NCI-H1105 (cell line): Measurements from ENCODE around the gene RAB34.
"Not testable (repeated sequence)": the region's sequence is repeated elsewhere in the genome, so short reads cannot be mapped to it uniquely, and the experiment has no call there.

Source experiments
- DNase-seq: peaks from one replicate; lab custom pipeline; 2025; lab: John Stamatoyannopoulos, UW

Gene RAB34

DNA sequence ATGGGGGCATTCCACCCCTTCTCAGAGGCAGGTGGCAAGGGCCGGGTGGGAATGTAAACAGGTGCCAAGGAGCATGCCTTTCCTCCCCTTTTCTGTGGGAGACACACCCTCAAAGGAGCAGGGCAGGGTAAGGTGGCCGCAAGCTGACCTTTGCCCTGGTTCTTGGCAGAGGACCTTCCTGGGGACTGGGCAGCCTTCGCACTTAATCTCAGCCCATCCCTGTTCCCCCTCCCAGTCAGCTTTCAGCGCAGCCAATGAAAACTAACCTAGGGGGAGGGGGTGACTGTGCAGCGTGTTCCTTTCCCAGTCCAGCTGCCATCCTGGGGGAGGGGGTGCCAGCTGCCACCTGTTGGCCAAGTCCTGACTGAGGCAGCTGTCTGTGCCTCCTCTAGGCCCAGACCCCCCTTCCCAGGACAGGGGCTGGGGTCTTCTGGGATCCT, 29.0 kb upstream of the RAB34 start:
- no peak for DNase-seq

DNA sequence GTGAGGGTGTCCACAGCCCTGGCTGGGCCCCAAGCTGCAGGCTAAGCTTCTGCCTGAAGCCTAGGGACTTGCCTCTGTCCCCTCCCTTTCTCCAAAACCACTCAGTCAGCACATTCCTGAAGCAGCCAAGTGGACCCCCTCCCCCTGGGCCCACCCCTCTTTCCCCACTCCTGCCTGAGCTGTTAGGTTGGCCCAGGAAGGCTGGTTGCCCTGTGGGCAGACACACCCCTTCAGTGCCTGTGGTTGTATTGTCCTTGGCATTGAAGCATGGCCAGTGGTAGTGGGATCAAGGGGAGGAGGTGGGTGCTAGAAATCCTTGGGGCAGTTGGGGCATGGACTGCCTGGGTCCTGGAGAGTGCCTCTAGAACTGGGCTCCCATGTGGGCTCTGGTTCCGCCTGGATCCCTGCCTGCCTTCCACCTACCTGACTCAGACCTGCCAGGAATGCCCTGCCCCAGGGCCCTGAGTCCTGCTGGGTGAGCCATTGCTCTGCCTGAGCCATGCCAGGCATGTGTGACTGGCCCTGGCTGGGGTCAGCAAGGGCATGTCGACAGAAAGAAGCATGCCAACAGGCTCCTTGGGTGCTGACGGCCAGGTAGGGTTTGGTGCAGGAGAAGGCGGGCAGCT, 28.2 kb upstream of the RAB34 start:
- DNase-seq, result no peak

DNA sequence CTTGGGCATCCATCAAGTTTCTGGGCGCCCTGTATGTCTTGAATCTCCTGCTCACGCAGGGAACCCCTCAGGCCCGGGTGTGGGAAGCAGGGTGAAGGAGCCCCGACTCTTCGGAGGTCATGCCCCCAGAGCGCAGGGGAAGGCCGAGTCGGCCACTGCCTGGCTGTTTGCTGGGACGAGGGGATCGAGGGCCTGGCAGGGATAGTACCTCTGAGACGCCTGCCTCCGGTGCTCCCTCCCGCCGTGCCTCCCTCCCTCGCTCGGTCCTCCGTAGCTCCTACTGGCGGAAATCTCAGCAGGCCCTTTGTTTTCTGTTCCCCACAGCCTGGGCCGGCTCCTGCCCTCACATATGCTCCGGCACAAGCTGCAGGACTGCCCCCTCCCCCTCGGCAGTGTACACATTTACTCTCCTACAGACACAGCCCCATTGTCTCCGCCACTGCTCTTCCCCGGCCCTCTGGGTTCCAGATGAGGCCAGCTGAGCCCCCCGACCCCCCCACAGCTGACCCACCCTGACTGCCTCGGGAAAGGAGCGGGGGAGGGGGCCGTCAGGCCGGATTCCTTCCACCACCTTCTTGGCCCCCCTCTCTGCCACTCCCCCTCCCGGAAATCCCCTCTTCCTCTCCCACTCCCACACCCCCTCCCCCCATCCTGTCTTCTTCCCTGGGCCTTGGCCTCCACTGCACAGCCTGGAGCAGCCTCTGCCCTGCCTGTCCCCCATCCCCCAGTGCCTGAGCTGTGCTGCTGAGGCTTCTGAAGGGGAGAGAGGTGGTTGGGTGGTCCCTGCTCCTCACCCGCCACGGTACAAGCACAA, 27.5 kb upstream of the RAB34 start:
- DNase-seq, result peak; percentile 11

DNA sequence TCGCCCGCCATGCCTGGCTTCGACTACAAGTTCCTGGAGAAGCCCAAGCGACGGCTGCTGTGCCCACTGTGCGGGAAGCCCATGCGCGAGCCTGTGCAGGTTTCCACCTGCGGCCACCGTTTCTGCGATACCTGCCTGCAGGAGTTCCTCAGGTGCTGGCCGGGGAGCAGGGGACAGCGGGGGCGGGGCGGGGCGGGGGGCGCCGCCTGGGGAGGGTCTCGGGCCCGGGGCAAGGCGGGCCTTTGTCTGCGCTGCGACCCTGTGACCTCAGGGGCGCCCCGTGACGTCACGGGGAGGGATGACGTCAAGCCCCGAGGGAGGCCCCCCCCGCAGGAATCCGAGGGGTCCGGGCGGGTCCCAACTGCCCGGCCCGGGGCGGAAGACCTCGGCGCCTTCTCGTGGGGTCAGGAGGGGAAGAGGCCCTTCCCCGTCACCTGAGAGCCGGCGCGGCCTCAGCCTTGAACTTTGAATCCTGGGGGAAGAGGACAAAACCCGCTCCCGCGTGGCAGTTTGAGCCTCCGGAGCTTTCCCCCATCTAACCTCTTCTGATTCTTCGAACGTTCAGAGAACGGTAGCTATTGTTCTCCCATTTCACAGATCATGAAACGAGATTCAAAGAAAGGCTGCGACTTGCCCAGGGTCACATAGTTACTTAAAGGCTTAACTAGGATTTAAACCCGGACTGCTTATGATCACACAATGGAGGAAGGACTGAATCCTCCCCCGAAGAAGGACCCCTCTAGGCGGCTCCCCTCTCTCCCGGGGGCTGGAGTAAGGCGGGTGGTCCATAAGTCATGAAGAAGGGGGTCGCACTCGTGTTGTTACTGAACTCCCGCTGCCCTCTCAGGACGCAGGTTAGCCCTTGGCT, 26.7 kb upstream of the RAB34 start:
- peak; percentile 11 for DNase-seq

DNA sequence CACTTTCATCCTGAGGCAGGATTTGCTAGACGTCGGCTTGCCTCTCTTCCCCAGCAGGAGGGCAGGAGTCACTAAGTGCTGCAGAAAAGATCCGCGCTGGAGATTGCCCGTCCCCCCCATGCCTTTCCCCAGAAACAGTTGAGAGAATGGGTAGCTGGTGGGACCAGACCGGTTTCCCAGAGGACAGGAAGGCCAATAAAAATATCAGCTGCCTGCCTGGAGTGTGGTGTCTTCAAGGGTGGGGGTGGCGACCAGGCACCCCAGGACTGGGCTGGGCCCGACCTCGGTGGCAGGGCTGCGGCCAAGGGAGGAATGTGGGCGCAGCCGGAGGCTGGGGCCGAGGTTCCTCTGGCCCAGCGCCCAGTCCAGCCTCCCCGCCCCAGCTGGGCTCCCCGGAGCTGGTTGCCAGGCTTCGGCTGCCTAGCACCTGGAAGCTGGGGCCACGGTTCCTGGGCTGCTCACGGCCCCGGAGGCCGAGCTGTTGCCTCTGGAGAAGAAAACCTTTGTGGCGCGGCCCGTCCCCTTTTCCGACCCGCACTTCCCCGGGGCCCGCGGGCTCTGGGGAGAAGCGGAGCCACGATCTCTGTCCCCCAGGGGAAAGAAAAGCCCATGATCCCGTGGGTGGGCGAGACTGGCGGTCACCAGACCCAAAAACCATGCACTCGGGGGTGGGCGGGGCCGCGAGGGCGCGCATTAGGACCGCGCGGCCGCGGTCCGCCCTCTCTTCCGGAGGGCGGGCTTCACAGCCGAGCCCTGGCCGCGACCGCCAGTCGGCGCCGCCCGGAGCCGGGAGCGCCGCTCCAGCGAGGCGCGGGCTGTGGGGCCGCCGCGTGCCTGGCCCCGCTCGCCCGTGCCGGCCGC, 25.8 kb upstream of the RAB34 start, which contains the start of gene TRAF4:
Gene TRAF4, plus strand, starts transcription at position 769 of the 861 bp plus-strand sequence. CDS start 102 bp downstream, outside the sequence.
- peak; percentile 74 for DNase-seq

DNA sequence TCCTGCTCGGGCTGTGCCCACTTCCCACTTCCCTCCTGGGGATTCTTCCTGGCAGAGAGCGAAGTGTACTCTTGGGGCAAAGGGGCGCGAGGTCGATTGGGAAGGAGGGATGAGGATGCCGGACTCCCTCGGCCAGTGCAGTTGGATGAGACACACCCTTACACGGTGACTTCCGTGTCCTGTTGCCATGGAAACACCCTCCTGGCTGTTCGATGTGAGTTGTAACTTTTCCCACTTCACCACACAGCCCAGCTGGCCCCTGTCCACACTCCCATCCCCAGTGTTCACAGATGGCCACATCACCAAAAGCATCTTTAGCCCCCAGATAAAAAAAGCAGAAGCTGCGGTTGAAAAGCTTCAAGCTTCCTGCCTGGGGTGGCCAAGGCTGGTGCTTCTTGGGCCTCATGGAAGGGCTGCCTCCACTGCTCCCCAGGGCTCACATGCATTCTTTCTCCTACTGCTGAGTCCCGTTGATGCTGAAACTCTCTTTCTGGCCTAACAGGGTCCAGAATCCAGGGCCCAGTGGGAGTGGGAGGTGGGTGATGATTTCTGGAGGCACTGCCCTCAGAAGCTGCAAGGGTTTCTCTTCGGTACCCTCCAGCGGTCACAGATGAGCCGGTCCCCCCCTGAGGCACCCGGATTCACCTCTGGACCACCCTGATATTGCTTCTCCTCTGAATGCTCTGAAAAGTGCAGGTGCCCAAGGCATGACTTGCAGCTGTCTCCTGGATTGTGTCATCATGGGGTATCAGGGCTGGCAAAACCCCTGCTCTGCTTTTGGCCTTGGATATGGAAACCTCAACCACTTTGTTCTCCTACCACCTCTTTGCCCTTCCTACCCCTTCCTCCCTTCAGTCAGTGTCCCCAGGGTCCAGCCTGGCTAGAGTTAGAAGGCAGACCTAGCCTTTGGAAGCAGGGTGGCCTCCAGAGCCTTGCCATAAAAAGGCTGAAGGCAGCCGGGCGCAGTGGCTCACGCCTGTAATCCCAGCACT, 24.0 kb upstream of the RAB34 start:
- no peak for DNase-seq

DNA sequence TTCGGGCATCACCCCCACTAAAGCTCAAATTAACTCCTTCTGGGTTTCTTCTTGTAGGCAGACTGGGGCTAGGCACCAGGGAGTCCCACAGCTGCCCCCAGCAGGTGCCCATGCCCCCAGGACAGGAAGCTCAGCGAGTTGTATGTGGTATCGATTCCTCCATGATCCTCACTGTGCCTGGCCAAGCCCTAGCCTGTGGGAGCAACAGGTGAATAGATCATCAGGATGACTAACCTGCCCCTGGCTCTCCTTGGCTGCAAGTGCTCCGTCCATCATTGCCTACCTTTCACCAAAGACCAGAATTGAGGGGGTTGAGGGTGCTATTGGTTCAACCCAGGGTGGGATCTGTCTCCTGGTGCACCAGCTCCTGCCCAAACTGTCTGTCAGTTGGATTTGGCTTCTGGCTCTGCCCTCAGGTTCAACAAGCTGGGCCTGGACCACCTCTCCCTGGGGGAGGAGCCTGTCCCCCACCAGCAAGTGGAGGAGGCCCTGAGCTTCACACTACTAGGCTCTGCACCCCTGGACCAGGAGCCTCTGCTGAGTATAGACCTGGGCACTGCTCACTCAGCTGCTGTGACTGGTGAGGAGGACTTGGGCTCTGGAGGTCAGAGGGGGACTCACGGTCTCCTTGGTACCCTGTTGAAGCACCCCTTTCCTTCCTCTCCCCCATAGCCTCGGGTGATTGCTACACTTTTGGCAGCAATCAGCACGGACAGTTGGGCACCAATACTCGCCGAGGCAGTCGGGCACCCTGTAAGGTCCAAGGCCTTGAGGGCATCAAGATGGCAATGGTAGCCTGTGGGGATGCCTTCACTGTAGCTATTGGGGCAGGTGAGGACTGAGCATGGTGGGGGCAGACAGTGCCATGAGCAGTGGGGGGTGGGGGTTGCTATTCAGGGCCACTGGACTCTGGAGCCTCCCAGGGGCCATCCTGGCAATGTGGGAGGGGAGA, 23.0 kb upstream of the RAB34 start:
- DNase-seq, result no peak

DNA sequence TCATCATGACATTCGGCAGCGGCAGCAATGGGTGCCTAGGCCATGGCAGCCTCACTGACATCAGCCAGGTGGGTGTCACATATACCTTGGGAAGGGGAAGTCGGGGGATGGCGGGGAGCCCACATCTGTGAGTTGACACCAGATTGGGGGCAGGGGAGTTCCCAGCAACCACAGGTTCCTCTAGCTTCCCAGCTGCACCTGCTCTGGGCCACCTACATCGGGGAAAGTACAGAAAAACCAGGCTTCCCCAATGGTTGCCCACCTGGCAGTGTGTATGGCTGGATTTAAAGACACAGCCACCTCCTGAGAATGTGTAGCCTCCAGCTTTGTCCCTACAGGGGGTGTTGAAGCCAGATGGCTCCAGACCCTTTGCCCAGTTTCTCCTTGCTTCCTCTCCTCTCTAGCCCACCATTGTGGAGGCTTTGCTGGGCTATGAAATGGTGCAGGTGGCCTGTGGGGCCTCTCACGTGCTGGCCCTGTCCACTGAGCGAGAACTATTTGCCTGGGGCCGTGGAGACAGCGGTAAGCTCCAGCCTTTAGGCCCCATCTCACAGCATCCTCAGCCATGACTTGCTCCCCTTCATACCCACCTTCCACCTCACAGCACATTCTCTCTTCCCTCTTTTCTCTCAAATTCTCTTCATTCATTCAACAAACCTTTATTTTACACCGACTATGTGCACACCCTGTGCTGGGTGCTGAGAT, 21.2 kb upstream of the RAB34 start:
- no peak for DNase-seq

DNA sequence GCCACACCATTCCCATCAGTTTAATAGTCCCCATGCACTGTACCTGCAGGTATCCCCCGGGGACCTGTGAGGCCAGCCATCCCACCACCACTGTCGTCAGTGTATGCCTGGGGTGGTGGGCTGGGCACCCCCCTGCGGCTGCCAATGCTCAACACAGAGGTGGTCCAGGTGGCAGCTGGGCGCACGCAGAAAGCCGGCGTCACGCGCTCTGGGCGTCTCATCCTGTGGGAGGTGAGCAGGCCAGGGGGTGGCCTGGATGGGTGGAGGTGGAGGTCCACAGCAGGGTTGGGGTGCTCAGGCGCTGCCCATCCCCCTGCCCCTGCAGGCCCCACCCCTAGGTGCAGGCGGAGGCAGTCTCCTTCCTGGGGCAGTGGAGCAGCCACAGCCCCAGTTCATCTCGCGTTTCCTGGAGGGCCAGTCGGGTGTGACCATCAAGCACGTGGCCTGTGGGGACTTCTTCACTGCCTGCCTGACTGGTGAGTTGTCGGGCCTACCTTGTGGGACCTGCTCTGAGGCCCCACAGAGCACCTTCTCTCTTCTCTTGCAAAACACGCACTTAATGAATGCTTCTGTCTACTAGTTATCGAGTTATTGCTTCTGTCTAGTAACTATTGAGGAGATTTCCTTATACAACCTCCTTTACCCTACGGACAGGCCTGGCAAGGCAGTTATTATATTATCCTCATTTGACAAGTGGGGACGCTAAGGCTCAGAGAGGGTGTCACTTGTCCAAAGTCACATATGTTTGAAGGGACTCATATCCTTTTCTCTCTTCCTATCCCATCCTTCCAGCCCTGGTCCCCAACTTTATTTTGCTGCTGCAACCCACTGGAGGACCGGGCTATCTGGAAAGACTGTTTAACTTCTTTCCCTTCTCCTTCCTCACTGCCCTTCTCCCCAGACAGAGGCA, 20.4 kb upstream of the RAB34 start:
- DNase-seq, result no peak

DNA sequence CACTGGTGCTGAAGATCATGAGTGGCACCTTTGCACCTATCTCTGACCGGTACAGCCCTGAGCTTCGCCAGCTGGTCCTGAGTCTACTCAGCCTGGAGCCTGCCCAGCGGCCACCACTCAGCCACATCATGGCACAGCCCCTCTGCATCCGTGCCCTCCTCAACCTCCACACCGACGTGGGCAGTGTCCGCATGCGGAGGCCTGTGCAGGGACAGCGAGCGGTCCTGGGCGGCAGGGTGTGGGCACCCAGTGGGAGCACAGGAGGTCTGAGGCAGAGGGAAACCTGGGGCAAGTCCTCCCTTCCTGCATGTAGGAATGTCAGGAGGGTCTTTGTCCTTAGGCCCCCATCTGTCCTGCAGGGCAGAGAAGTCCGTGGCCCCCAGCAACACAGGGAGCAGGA, 19.6 kb upstream of the RAB34 start:
- no peak for DNase-seq

DNA sequence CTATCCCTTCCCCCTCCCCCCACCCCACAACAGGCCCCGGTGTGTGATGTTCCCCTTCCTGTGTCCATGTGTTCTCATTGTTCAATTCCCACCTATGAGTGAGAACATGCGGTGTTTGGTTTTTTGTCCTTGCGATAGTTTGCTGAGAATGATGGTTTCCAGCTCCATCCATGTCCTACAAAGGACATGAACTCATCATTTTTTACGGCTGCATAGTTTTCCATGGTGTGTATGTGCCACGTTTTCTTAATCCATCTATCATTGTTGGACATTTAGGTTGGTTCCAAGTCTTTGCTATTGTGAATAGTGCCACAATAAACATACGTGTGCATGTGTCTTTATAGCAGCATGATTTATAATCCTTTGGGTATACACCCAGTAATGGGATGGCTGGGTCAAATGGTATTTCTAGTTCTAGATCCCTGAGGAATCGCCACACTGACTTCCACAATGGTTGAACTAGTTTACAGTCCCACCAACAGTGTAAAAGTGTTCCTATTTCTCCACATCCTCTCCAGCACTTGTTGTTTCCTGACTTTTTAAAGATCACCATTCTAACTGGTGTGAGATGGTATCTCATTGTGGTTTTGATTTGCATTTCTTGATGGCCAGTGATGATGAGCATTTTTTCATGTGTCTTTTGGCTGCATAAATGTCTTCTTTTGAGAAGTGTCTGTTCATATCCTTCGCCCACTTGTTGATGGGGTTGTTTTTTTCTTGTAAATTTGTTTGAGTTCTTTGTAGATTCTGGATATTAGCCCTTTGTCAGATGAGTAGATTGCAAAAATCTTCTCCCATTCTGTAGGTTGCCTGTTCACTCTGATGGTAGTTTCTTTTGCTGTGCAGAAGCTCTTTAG, 18.5 kb upstream of the RAB34 start:
- DNase-seq, result not testable (repeated sequence)

DNA sequence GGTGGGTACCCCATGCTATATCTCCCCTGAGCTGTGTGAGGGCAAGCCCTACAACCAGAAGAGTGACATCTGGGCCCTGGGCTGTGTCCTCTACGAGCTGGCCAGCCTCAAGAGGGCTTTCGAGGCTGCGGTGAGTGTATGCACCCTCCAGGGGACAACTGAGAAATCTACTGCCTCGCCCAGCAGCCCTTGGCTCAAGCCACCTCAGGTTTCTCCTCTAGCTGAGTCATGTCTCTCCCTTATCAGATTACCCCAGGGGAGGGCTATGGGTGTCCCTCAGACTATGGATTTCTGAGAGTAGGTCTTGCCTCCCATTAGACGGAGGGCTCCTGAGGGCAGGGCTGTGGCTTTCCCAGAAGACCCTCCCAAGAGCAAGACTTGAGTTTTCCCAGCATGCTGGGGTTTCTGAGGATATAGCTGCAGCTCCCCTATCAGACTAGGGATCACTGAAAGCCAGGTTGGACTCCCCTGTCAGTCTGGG, 17.6 kb upstream of the RAB34 start:
- DNase-seq, result no peak

DNA sequence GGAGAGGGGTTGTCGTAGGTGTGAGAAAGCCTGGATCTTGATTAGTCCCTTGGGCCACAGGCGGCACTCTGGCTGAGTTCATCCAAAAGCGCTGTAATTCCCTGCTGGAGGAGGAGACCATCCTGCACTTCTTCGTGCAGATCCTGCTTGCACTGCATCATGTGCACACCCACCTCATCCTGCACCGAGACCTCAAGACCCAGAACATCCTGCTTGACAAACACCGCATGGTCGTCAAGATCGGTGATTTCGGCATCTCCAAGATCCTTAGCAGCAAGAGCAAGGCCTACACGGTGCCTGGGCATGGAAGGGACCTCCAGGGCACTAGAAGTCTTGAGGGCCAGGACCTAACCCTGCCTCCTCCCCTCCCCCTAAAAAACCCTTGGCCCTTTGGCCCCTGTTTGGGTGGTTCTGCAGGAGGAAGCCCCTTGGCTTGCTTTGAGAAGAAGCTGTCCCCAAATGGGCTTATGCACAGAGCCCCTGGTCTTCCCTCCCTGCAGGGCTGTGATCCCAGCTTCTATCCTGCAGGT, 17.1 kb upstream of the RAB34 start:
- DNase-seq, result no peak

DNA sequence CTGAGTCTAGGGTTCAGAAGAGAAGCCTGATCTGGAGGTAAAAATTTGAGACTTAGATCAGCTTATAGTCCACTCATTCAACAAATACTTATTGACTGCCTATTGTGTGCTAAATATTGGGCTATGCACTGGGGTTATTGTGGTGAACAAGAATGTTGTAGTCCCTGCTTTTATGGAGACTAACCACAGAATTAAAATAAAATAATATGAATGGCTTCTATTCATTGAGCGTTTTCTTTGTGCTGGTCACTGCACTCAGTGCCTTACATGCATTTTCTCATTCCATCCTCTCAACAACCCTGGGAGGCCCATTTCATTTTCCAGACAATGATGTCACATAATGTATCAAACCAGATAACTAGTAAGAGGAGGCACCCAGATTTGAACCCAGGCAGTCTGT, 15.7 kb upstream of the RAB34 start:
- no peak for DNase-seq

DNA sequence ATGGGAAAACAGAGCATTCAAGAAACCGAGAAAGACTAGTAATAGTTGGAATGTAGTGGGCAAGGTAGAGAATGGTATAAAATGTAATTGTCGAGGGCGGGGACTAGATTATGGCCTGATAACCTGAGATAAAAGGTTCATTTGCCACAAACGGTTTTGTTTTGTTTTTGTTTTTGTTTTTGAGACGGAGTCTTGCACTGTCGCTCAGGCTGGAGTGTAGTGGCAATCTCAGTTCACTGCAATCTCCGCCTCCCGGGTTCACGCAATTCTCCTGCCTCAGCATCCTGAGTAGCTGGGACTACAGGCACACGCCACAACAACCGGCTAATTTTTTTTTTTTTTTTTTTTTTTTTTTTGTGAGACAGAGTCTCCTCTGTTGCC, 12.3 kb upstream of the RAB34 start:
- DNase-seq, result no peak
